ENCODE results near the gene CTU1. TPM values are rescaled to one million over a fixed set of nuclear protein-coding genes. Genes with fewer than 3 reads are reported as not detected.

Gene CTU1
- total RNA-seq, 2 experiments from 2014 or later = 8.8 to 9.8 TPM

GRCh38 chr19:51086153-51086850 lies 21.9 kb downstream of the CTU1 start:
- H3K27me3 Mint-ChIP-seq = peaks cover 6% of the 10 kb centered on the region
- CTCF ChIA-PET = interaction anchor here (1.4 to 1.6 kb wide), 2 partner anchors 9 to 10 kb away, joined by 4 to 6 read pairs; no protein-coding TSS in a partner anchor
- no peaks in the 10 kb centered on the region for H3K4me1 Mint-ChIP-seq (ENCODE audit: low read depth)
- POLR2A ChIA-PET = no interaction called here
- DNase-seq = no peak
- H3K4me3 Mint-ChIP-seq = no peak overlapping the region
- peaks cover 1% of the 10 kb centered on the region for H3K36me3 Mint-ChIP-seq
- intact Hi-C loops (cut with micrococcal nuclease) = no loop called here
- no peaks in the 10 kb centered on the region for H3K9me3 Mint-ChIP-seq
- no peak overlapping the region for H3K27ac Mint-ChIP-seq

- Mint-ChIP-seq H3K27ac (no peak overlapping the region), H3K9me3 (no peaks in the 10 kb centered on the region), H3K36me3 (peaks cover 1% of the 10 kb centered on the region), H3K4me1 (ENCODE audit: low read depth) (no peaks in the 10 kb centered on the region), H3K4me3 (no peak overlapping the region), H3K27me3 (peaks cover 6% of the 10 kb centered on the region)
- intact Hi-C loops (cut with micrococcal nuclease) = no loop called here
- POLR2A ChIA-PET = no interaction called here
- CTCF ChIA-PET = interaction anchor here (0.5 kb wide), 1 partner anchor 146 kb away, joined by 3 read pairs; no protein-coding TSS in a partner anchor
- no peak for DNase-seq
Observed at GRCh38 chr19:51084505-51084904, 23.7 kb downstream of the CTU1 start.

- no peak for DNase-seq
- Mint-ChIP-seq H3K4me3 (no peak overlapping the region), H3K9me3 (no peaks in the 10 kb centered on the region), H3K27ac (no peak overlapping the region), H3K27me3 (peaks cover 6% of the 10 kb centered on the region), H3K4me1 (ENCODE audit: low read depth) (no peaks in the 10 kb centered on the region), H3K36me3 (peaks cover 1% of the 10 kb centered on the region)
- CTCF ChIA-PET = no interaction called here
- POLR2A ChIA-PET = no interaction called here
- intact Hi-C loops (cut with micrococcal nuclease) = no loop called here
Observed at GRCh38 chr19:51083783-51084182, 24.4 kb downstream of the CTU1 start.

- intact Hi-C loops (cut with micrococcal nuclease) = no loop called here
- Mint-ChIP-seq H3K4me3 (no peak overlapping the region), H3K4me1 (ENCODE audit: low read depth) (no peaks in the 10 kb centered on the region), H3K27me3 (peaks cover 6% of the 10 kb centered on the region), H3K27ac (no peak overlapping the region), H3K36me3 (peaks cover 1% of the 10 kb centered on the region), H3K9me3 (no peaks in the 10 kb centered on the region)
- DNase-seq = no peak
- ChIA-PET POLR2A (no interaction called here), CTCF (no interaction called here)
Observed at GRCh38 chr19:51083181-51083580, 25.0 kb downstream of the CTU1 start.

GRCh38 chr19:51082611-51083010 lies 25.6 kb downstream of the CTU1 start, which contains the start of gene KLK14:
Gene KLK14 (minus strand): TSS chr19:51082887. CDS start chr19:51082614, 273 bp downstream.
- no peaks in the 10 kb centered on the region for H3K4me1 Mint-ChIP-seq (ENCODE audit: low read depth)
- no peak for DNase-seq
- CTCF ChIA-PET = no interaction called here
- peaks cover 1% of the 10 kb centered on the region for H3K36me3 Mint-ChIP-seq
- peaks cover 6% of the 10 kb centered on the region for H3K27me3 Mint-ChIP-seq
- H3K9me3 Mint-ChIP-seq = no peaks in the 10 kb centered on the region
- POLR2A ChIA-PET = no interaction called here
- H3K4me3 Mint-ChIP-seq = no peak within 1 kb of the TSS
- intact Hi-C loops (cut with micrococcal nuclease) = no loop called here
- H3K27ac Mint-ChIP-seq = no peak within 1 kb of the TSS

GRCh38 chr19:51081476-51081875 lies 26.7 kb downstream of the CTU1 start:
- no peak overlapping the region for H3K4me3 Mint-ChIP-seq
- POLR2A ChIA-PET = no interaction called here
- H3K36me3 Mint-ChIP-seq = peaks cover under 1% of the 10 kb centered on the region
- no peaks in the 10 kb centered on the region for H3K4me1 Mint-ChIP-seq (ENCODE audit: low read depth)
- peaks cover 6% of the 10 kb centered on the region for H3K27me3 Mint-ChIP-seq
- no peak overlapping the region for H3K27ac Mint-ChIP-seq
- CTCF ChIA-PET = interaction anchor here (1.3 kb wide), 1 partner anchor 178 kb away, joined by 3 read pairs; no protein-coding TSS in a partner anchor
- intact Hi-C loops (cut with micrococcal nuclease) = no loop called here
- DNase-seq = no peak
- no peaks in the 10 kb centered on the region for H3K9me3 Mint-ChIP-seq

- peaks cover 6% of the 10 kb centered on the region for H3K27me3 Mint-ChIP-seq
Observed at GRCh38 chr19:51079481-51080110, 28.6 kb downstream of the CTU1 start.

GRCh38 chr19:51078731-51079130 lies 29.5 kb downstream of the CTU1 start:
- H3K4me1 Mint-ChIP-seq (ENCODE audit: low read depth) = no peaks in the 10 kb centered on the region
- DNase-seq = no peak
- peaks cover 6% of the 10 kb centered on the region for H3K27me3 Mint-ChIP-seq
- ChIA-PET POLR2A (no interaction called here), CTCF (no interaction called here)
- H3K9me3 Mint-ChIP-seq = peaks cover 6% of the 10 kb centered on the region
- H3K27ac Mint-ChIP-seq = no peak overlapping the region
- intact Hi-C loops (cut with micrococcal nuclease) = no loop called here
- no peak overlapping the region for H3K4me3 Mint-ChIP-seq
- H3K36me3 Mint-ChIP-seq = no peaks in the 10 kb centered on the region

More at GRCh38 chr19:51079481-51080110, 28.6 kb downstream of the CTU1 start:
- Mint-ChIP-seq H3K36me3 (no peaks in the 10 kb centered on the region), H3K27ac (no peak overlapping the region), H3K9me3 (no peaks in the 10 kb centered on the region), H3K4me3 (no peak overlapping the region), H3K4me1 (ENCODE audit: low read depth) (no peaks in the 10 kb centered on the region)
- ChIA-PET CTCF (no interaction called here), POLR2A (no interaction called here)
- no peak for DNase-seq
- intact Hi-C loops (cut with micrococcal nuclease) = no loop called here

GRCh38 chr19:51078104-51078503 lies 30.1 kb downstream of the CTU1 start:
- Mint-ChIP-seq H3K27ac (no peak overlapping the region), H3K27me3 (peaks cover 3% of the 10 kb centered on the region), H3K9me3 (peaks cover 11% of the 10 kb centered on the region), H3K4me3 (no peak overlapping the region), H3K36me3 (no peaks in the 10 kb centered on the region), H3K4me1 (ENCODE audit: low read depth) (no peaks in the 10 kb centered on the region)
- POLR2A ChIA-PET = no interaction called here
- CTCF ChIA-PET = no interaction called here
- intact Hi-C loops (cut with micrococcal nuclease) = no loop called here
- no peak for DNase-seq

- H3K36me3 Mint-ChIP-seq = no peaks in the 10 kb centered on the region
- intact Hi-C loops (cut with micrococcal nuclease) = no loop called here
- no peak overlapping the region for H3K27ac Mint-ChIP-seq
- POLR2A ChIA-PET = no interaction called here
- CTCF ChIA-PET = no interaction called here
- H3K4me1 Mint-ChIP-seq (ENCODE audit: low read depth) = no peaks in the 10 kb centered on the region
- peaks cover 14% of the 10 kb centered on the region for H3K9me3 Mint-ChIP-seq
- DNase-seq = no peak
- peaks cover 5% of the 10 kb centered on the region for H3K27me3 Mint-ChIP-seq
- no peak overlapping the region for H3K4me3 Mint-ChIP-seq
Observed at GRCh38 chr19:51076631-51077213, 31.5 kb downstream of the CTU1 start.

GRCh38 chr19:51075998-51076397 lies 32.2 kb downstream of the CTU1 start:
- intact Hi-C loops (cut with micrococcal nuclease) = no loop called here
- Mint-ChIP-seq H3K27me3 (peaks cover 5% of the 10 kb centered on the region), H3K4me3 (no peak overlapping the region), H3K9me3 (peaks cover 14% of the 10 kb centered on the region), H3K27ac (no peak overlapping the region), H3K4me1 (ENCODE audit: low read depth) (no peaks in the 10 kb centered on the region), H3K36me3 (no peaks in the 10 kb centered on the region)
- ChIA-PET POLR2A (no interaction called here), CTCF (interaction anchor here (0.6 to 0.7 kb wide), 2 partner anchors 503 to 687 kb away, joined by 3 read pairs; no protein-coding TSS in a partner anchor)
- DNase-seq = no peak

- intact Hi-C loops (cut with micrococcal nuclease) = no loop called here
- DNase-seq = no peak
- Mint-ChIP-seq H3K9me3 (peaks cover 14% of the 10 kb centered on the region), H3K36me3 (no peaks in the 10 kb centered on the region), H3K4me3 (no peak overlapping the region), H3K27me3 (peaks cover 19% of the 10 kb centered on the region), H3K27ac (no peak overlapping the region), H3K4me1 (ENCODE audit: low read depth) (no peaks in the 10 kb centered on the region)
- ChIA-PET POLR2A (no interaction called here), CTCF (no interaction called here)
Observed at GRCh38 chr19:51071095-51071405, 37.2 kb downstream of the CTU1 start.

All from activated CD4-positive, alpha-beta memory T cell treated with anti-CD3 and anti-CD28 coated beads for 36 hours (primary cell).